H9 (cell line): Measurements from ENCODE around the gene SMURF1. TPM values are rescaled to one million over a fixed set of nuclear protein-coding genes. Genes with fewer than 3 reads are reported as not detected.

Experiments
- DNase-seq: peaks from one replicate; pipeline ENCODE4 v3.0.0-alpha.2; 2017
- H2AFZ ChIP-seq: one replicate; pipeline ENCODE4 v1.6.1; 2013; ENCODE audit warnings: mild to moderate bottlenecking, low read length, control low read depth, moderate library complexity
- H2AK5ac ChIP-seq: 2 replicates; pipeline ENCODE4 v1.6.1; 2013; ENCODE audit warnings: low read length, control low read depth, mixed read lengths; ENCODE audit not compliant: insufficient read length
- H2BK120ac ChIP-seq: one replicate; pipeline ENCODE4 v1.6.1; 2013; ENCODE audit warnings: low read depth, mild to moderate bottlenecking, low read length, control low read depth, inconsistent platforms; ENCODE audit not compliant: poor library complexity, severe bottlenecking
- H2BK12ac ChIP-seq: 2 replicates; pipeline ENCODE4 v1.6.1; 2013; ENCODE audit warnings: low read length, control low read depth, mixed read lengths, low read depth; ENCODE audit not compliant: insufficient read length
- H2BK15ac ChIP-seq: 2 replicates; pipeline ENCODE4 v1.6.1; 2013; ENCODE audit warnings: low read depth, low read length, control low read depth
- H2BK20ac ChIP-seq: one replicate; pipeline ENCODE4 v1.6.1; 2013; ENCODE audit warnings: low read depth, mild to moderate bottlenecking, low read length, control low read depth, inconsistent platforms; ENCODE audit not compliant: poor library complexity, severe bottlenecking
- H2BK5ac ChIP-seq: 2 replicates; pipeline ENCODE4 v1.6.1; 2013; ENCODE audit warnings: low read length, control low read depth, mixed read lengths; ENCODE audit not compliant: insufficient read length
- H3K14ac ChIP-seq: 2 replicates; pipeline ENCODE4 v1.6.1; 2013; ENCODE audit warnings: low read length, control low read depth; ENCODE audit not compliant: insufficient read depth
- H3K18ac ChIP-seq: 2 replicates; pipeline ENCODE4 v1.6.1; 2013; ENCODE audit warnings: low read depth, mild to moderate bottlenecking, mixed read lengths, low read length, control low read depth; ENCODE audit not compliant: insufficient read length
- H3K23ac ChIP-seq: 2 replicates; pipeline ENCODE4 v1.6.1; 2013; ENCODE audit warnings: low read length, control low read depth, mixed read lengths, low read depth; ENCODE audit not compliant: insufficient read length
- H3K23me2 ChIP-seq: 2 replicates; pipeline ENCODE4 v1.6.1; 2013; ENCODE audit warnings: low read depth, mild to moderate bottlenecking, mixed read lengths, low read length, control low read depth; ENCODE audit not compliant: insufficient read length, poor library complexity, severe bottlenecking
- H3K27ac ChIP-seq: 2 replicates; pipeline ENCODE4 v1.5.1; 2013; ENCODE audit warnings: low read length, control low read depth, mixed read lengths, low read depth; ENCODE audit not compliant: insufficient read length
- H3K27me3 ChIP-seq: 2 replicates; pipeline ENCODE4 v1.6.1; 2013; ENCODE audit warnings: low read length, control low read depth, inconsistent platforms; ENCODE audit not compliant: insufficient read depth
- H3K4ac ChIP-seq: 2 replicates; pipeline ENCODE4 v1.6.1; 2013; ENCODE audit warnings: low read depth, mild to moderate bottlenecking, control low read depth, inconsistent platforms, low read length, moderate library complexity
- H3K4me1 ChIP-seq: 2 replicates; pipeline ENCODE4 v1.6.1; 2013; ENCODE audit warnings: low read length, control low read depth, inconsistent platforms; ENCODE audit not compliant: insufficient read depth
- H3K4me2 ChIP-seq: 2 replicates; pipeline ENCODE4 v1.6.1; 2013; ENCODE audit warnings: low read length, control low read depth, mixed read lengths; ENCODE audit not compliant: insufficient read length, insufficient read depth
- H3K56ac ChIP-seq: 2 replicates; pipeline ENCODE4 v1.6.1; 2013; ENCODE audit warnings: low read depth, mild to moderate bottlenecking, mixed read lengths, low read length, control low read depth; ENCODE audit not compliant: insufficient read length
- H3K79me1 ChIP-seq: 2 replicates; pipeline ENCODE4 v1.6.1; 2013; ENCODE audit warnings: low read depth, mild to moderate bottlenecking, moderate library complexity, low read length, control low read depth, inconsistent platforms; ENCODE audit not compliant: insufficient read depth, poor library complexity, severe bottlenecking
- H3K79me2 ChIP-seq: 2 replicates; pipeline ENCODE4 v1.6.1; 2013; ENCODE audit warnings: low read length, control low read depth, inconsistent platforms; ENCODE audit not compliant: insufficient read depth
- H3K9ac ChIP-seq: 2 replicates; pipeline ENCODE4 v1.6.1; 2013; ENCODE audit warnings: low read length, control low read depth, mixed read lengths; ENCODE audit not compliant: insufficient read length; ENCODE audit errors: extremely low read depth
- H3K9me3 ChIP-seq: one replicate; pipeline ENCODE4 v1.6.1; 2013; ENCODE audit warnings: low read depth, low read length, inconsistent platforms; ENCODE audit not compliant: control insufficient read depth
- H3T11ph ChIP-seq: one replicate; pipeline ENCODE4 v1.6.1; 2013; ENCODE audit warnings: mild to moderate bottlenecking, low read length, control low read depth, inconsistent platforms
- H4K20me1 ChIP-seq: one replicate; pipeline ENCODE4 v1.6.1; 2013; ENCODE audit not compliant: control insufficient read depth, insufficient read length, insufficient read depth
- H4K5ac ChIP-seq: 2 replicates; pipeline ENCODE4 v1.6.1; 2013; ENCODE audit warnings: low read depth, mild to moderate bottlenecking, mixed read lengths, low read length, control low read depth; ENCODE audit not compliant: insufficient read length
- H4K8ac ChIP-seq: replicated peaks from 2 replicates; pipeline ENCODE4 v1.6.1; 2013; ENCODE audit warnings: low read length, control low read depth, mixed read lengths, low read depth; ENCODE audit not compliant: insufficient read length
- H4K91ac ChIP-seq: 2 replicates; pipeline ENCODE4 v1.6.1; 2013; ENCODE audit warnings: low read depth, mild to moderate bottlenecking, moderate library complexity, mixed read lengths, low read length, control low read depth; ENCODE audit not compliant: insufficient read length
- H3K27ac Mint-ChIP-seq, 3 experiments: 2 replicates in 2 of 3; 3 replicates in 1 of 3; pipeline ENCODE4 v1.8.0; 2020 to 2021; ENCODE audit warnings: mixed read lengths in 3 of 3, mild to moderate bottlenecking in 1 of 3, moderate library complexity in 1 of 3
- H3K27me3 Mint-ChIP-seq: 2 replicates; pipeline ENCODE4 v1.8.0; 2021; ENCODE audit warnings: low read depth, mild to moderate bottlenecking, moderate library complexity, mixed read lengths
- H3K36me3 Mint-ChIP-seq, 3 experiments: 2 replicates in 2 of 3; 3 replicates in 1 of 3; pipeline ENCODE4 v1.8.0; 2020 to 2021; ENCODE audit warnings: low read depth in 3 of 3, mixed read lengths in 3 of 3; ENCODE audit not compliant: insufficient read depth in 1 of 3
- H3K4me1 Mint-ChIP-seq, 2 experiments: 2 replicates each; pipeline ENCODE4 v1.8.0; 2020; ENCODE audit warnings: mixed read lengths in 2 of 2
- H3K4me3 Mint-ChIP-seq, 2 experiments: 2 replicates in 1 of 2; 3 replicates in 1 of 2; pipeline ENCODE4 v1.8.0; 2020 to 2021; ENCODE audit warnings: mild to moderate bottlenecking in 2 of 2, mixed read lengths in 2 of 2, moderate library complexity in 1 of 2
- H3K9me3 Mint-ChIP-seq, 2 experiments: 2 replicates in 1 of 2; 3 replicates in 1 of 2; pipeline ENCODE4 v1.8.0; 2020; ENCODE audit warnings: mild to moderate bottlenecking in 2 of 2, mixed read lengths in 2 of 2, moderate library complexity in 1 of 2
- CTCF ChIP-seq: fragments of 200-600 bp; sonication (generic); conservative IDR thresholded peaks from 3 replicates; pipeline ENCODE4 v1.8.0; 2021; ENCODE audit warnings: antibody characterized with exemption, mild to moderate bottlenecking
- WGBS: extraction: QIAGEN DNeasy Blood & Tissue Kit; methylation state at CpG from one replicate; pipeline ENCODE4 v1.1.7; 2013; ENCODE audit warnings: missing lambda C conversion rate, low lambda C conversion rate, mixed read lengths; ENCODE audit not compliant: insufficient read length; ENCODE audit errors: extremely low coverage; 5-methylcytosine and 5-hydroxymethylcytosine counted together
- total RNA-seq: library from RNA; stranded (reverse); gene quantifications from 2 replicates; pipeline ENCODE4 v1.2.1, GENCODE V29; 2021

SMURF1 gene
- total RNA-seq, 1 experiment from 2014 or later: 29.4 TPM

GRCh38 chr7:99083068-99083651 is 60.7 kb downstream of the SMURF1 start:
- H3K4me1 Mint-ChIP-seq: peaks cover 14 to 16% of the 10 kb centered on the region in 2 experiments
- no peak overlapping the region for H3K14ac ChIP-seq
- no peak for DNase-seq

More at GRCh38 chr7:99083068-99083651, 60.7 kb downstream of the SMURF1 start:
- no peaks in the 10 kb centered on the region for H3K9me3 ChIP-seq
- no peak overlapping the region for H2AK5ac ChIP-seq
- H2BK120ac ChIP-seq: no peak overlapping the region
- H3K4me1 ChIP-seq: peaks cover 5% of the 10 kb centered on the region; the same call in 1 of the 2 replicates
- H3K18ac ChIP-seq: no peak overlapping the region
- H3K23ac ChIP-seq: no peak overlapping the region
- H3K27me3 Mint-ChIP-seq: no peaks in the 10 kb centered on the region; the same call in 1 of the 2 replicates
- no peak overlapping the region for H3K4me2 ChIP-seq
- H3K56ac ChIP-seq: no peak overlapping the region
- no peak overlapping the region for H2BK15ac ChIP-seq
- no peak for TF ChIP-seq CTCF
- no peak overlapping the region for H2AFZ ChIP-seq
- no peak overlapping the region for H4K8ac ChIP-seq
- H4K5ac ChIP-seq: no peak overlapping the region
- no peaks in the 10 kb centered on the region for H3K23me2 ChIP-seq
- no peaks in the 10 kb centered on the region for H4K20me1 ChIP-seq
- peaks cover 10% of the 10 kb centered on the region; the same call in 1 of the 2 replicates for H3K79me2 ChIP-seq
- no peak overlapping the region for H3T11ph ChIP-seq
- no peak overlapping the region for H2BK12ac ChIP-seq
- peaks cover 5 to 12% (median 6%) of the 10 kb centered on the region in 3 experiments; a peak in 6 of 7 replicates for H3K36me3 Mint-ChIP-seq
- peaks cover 0 to 5% of the 10 kb centered on the region in 2 experiments; a peak in 1 of 5 replicates for H3K9me3 Mint-ChIP-seq
- no peak overlapping the region for H3K9ac ChIP-seq
- no peak overlapping the region for H3K4me3 Mint-ChIP-seq
- H3K27ac Mint-ChIP-seq: no peak overlapping the region; a peak in 1 of 7 replicates
- no CpG with 5 or more reads among the region's 2 CpGs for WGBS
- no peak overlapping the region for H3K4ac ChIP-seq
- H4K91ac ChIP-seq: no peak overlapping the region
- no peak overlapping the region for H2BK5ac ChIP-seq
- H3K27me3 ChIP-seq: no peaks in the 10 kb centered on the region
- no peak overlapping the region for H2BK20ac ChIP-seq
- peaks cover 3% of the 10 kb centered on the region for H3K79me1 ChIP-seq
- no peak overlapping the region for H3K27ac ChIP-seq
